H9 (cell line): ENCODE results near the gene ARAF. TPM values are rescaled to one million over a fixed set of nuclear protein-coding genes. Genes with fewer than 3 reads are reported as not detected.

ENCODE experiments used
- DNase-seq: peaks from one replicate; pipeline ENCODE4 v3.0.0-alpha.2; 2017
- H2AFZ ChIP-seq: one replicate; pipeline ENCODE4 v1.6.1; 2013; ENCODE audit warnings: mild to moderate bottlenecking, low read length, control low read depth, moderate library complexity
- H2AK5ac ChIP-seq: 2 replicates; pipeline ENCODE4 v1.6.1; 2013; ENCODE audit warnings: low read length, control low read depth, mixed read lengths; ENCODE audit not compliant: insufficient read length
- H2BK120ac ChIP-seq: one replicate; pipeline ENCODE4 v1.6.1; 2013; ENCODE audit warnings: low read depth, mild to moderate bottlenecking, low read length, control low read depth, inconsistent platforms; ENCODE audit not compliant: poor library complexity, severe bottlenecking
- H2BK12ac ChIP-seq: 2 replicates; pipeline ENCODE4 v1.6.1; 2013; ENCODE audit warnings: low read length, control low read depth, mixed read lengths, low read depth; ENCODE audit not compliant: insufficient read length
- H2BK15ac ChIP-seq: 2 replicates; pipeline ENCODE4 v1.6.1; 2013; ENCODE audit warnings: low read depth, low read length, control low read depth
- H2BK20ac ChIP-seq: one replicate; pipeline ENCODE4 v1.6.1; 2013; ENCODE audit warnings: low read depth, mild to moderate bottlenecking, low read length, control low read depth, inconsistent platforms; ENCODE audit not compliant: poor library complexity, severe bottlenecking
- H2BK5ac ChIP-seq: 2 replicates; pipeline ENCODE4 v1.6.1; 2013; ENCODE audit warnings: low read length, control low read depth, mixed read lengths; ENCODE audit not compliant: insufficient read length
- H3K14ac ChIP-seq: 2 replicates; pipeline ENCODE4 v1.6.1; 2013; ENCODE audit warnings: low read length, control low read depth; ENCODE audit not compliant: insufficient read depth
- H3K18ac ChIP-seq: 2 replicates; pipeline ENCODE4 v1.6.1; 2013; ENCODE audit warnings: low read depth, mild to moderate bottlenecking, mixed read lengths, low read length, control low read depth; ENCODE audit not compliant: insufficient read length
- H3K23ac ChIP-seq: 2 replicates; pipeline ENCODE4 v1.6.1; 2013; ENCODE audit warnings: low read length, control low read depth, mixed read lengths, low read depth; ENCODE audit not compliant: insufficient read length
- H3K23me2 ChIP-seq: 2 replicates; pipeline ENCODE4 v1.6.1; 2013; ENCODE audit warnings: low read depth, mild to moderate bottlenecking, mixed read lengths, low read length, control low read depth; ENCODE audit not compliant: insufficient read length, poor library complexity, severe bottlenecking
- H3K27ac ChIP-seq: 2 replicates; pipeline ENCODE4 v1.5.1; 2013; ENCODE audit warnings: low read length, control low read depth, mixed read lengths, low read depth; ENCODE audit not compliant: insufficient read length
- H3K27me3 ChIP-seq: 2 replicates; pipeline ENCODE4 v1.6.1; 2013; ENCODE audit warnings: low read length, control low read depth, inconsistent platforms; ENCODE audit not compliant: insufficient read depth
- H3K4ac ChIP-seq: 2 replicates; pipeline ENCODE4 v1.6.1; 2013; ENCODE audit warnings: low read depth, mild to moderate bottlenecking, control low read depth, inconsistent platforms, low read length, moderate library complexity
- H3K4me1 ChIP-seq: 2 replicates; pipeline ENCODE4 v1.6.1; 2013; ENCODE audit warnings: low read length, control low read depth, inconsistent platforms; ENCODE audit not compliant: insufficient read depth
- H3K4me2 ChIP-seq: 2 replicates; pipeline ENCODE4 v1.6.1; 2013; ENCODE audit warnings: low read length, control low read depth, mixed read lengths; ENCODE audit not compliant: insufficient read length, insufficient read depth
- H3K56ac ChIP-seq: 2 replicates; pipeline ENCODE4 v1.6.1; 2013; ENCODE audit warnings: low read depth, mild to moderate bottlenecking, mixed read lengths, low read length, control low read depth; ENCODE audit not compliant: insufficient read length
- H3K79me1 ChIP-seq: 2 replicates; pipeline ENCODE4 v1.6.1; 2013; ENCODE audit warnings: low read depth, mild to moderate bottlenecking, moderate library complexity, low read length, control low read depth, inconsistent platforms; ENCODE audit not compliant: insufficient read depth, poor library complexity, severe bottlenecking
- H3K79me2 ChIP-seq: 2 replicates; pipeline ENCODE4 v1.6.1; 2013; ENCODE audit warnings: low read length, control low read depth, inconsistent platforms; ENCODE audit not compliant: insufficient read depth
- H3K9ac ChIP-seq: 2 replicates; pipeline ENCODE4 v1.6.1; 2013; ENCODE audit warnings: low read length, control low read depth, mixed read lengths; ENCODE audit not compliant: insufficient read length; ENCODE audit errors: extremely low read depth
- H3K9me3 ChIP-seq: one replicate; pipeline ENCODE4 v1.6.1; 2013; ENCODE audit warnings: low read depth, low read length, inconsistent platforms; ENCODE audit not compliant: control insufficient read depth
- H3T11ph ChIP-seq: one replicate; pipeline ENCODE4 v1.6.1; 2013; ENCODE audit warnings: mild to moderate bottlenecking, low read length, control low read depth, inconsistent platforms
- H4K20me1 ChIP-seq: one replicate; pipeline ENCODE4 v1.6.1; 2013; ENCODE audit not compliant: control insufficient read depth, insufficient read length, insufficient read depth
- H4K5ac ChIP-seq: 2 replicates; pipeline ENCODE4 v1.6.1; 2013; ENCODE audit warnings: low read depth, mild to moderate bottlenecking, mixed read lengths, low read length, control low read depth; ENCODE audit not compliant: insufficient read length
- H4K8ac ChIP-seq: replicated peaks from 2 replicates; pipeline ENCODE4 v1.6.1; 2013; ENCODE audit warnings: low read length, control low read depth, mixed read lengths, low read depth; ENCODE audit not compliant: insufficient read length
- H4K91ac ChIP-seq: 2 replicates; pipeline ENCODE4 v1.6.1; 2013; ENCODE audit warnings: low read depth, mild to moderate bottlenecking, moderate library complexity, mixed read lengths, low read length, control low read depth; ENCODE audit not compliant: insufficient read length
- H3K27ac Mint-ChIP-seq, 3 experiments: 2 replicates in 2 of 3; 3 replicates in 1 of 3; pipeline ENCODE4 v1.8.0; 2020 to 2021; ENCODE audit warnings: mixed read lengths in 3 of 3, mild to moderate bottlenecking in 1 of 3, moderate library complexity in 1 of 3
- H3K27me3 Mint-ChIP-seq: 2 replicates; pipeline ENCODE4 v1.8.0; 2021; ENCODE audit warnings: low read depth, mild to moderate bottlenecking, moderate library complexity, mixed read lengths
- H3K36me3 Mint-ChIP-seq, 3 experiments: 2 replicates in 2 of 3; 3 replicates in 1 of 3; pipeline ENCODE4 v1.8.0; 2020 to 2021; ENCODE audit warnings: low read depth in 3 of 3, mixed read lengths in 3 of 3; ENCODE audit not compliant: insufficient read depth in 1 of 3
- H3K4me1 Mint-ChIP-seq, 2 experiments: 2 replicates each; pipeline ENCODE4 v1.8.0; 2020; ENCODE audit warnings: mixed read lengths in 2 of 2
- H3K4me3 Mint-ChIP-seq, 2 experiments: 2 replicates in 1 of 2; 3 replicates in 1 of 2; pipeline ENCODE4 v1.8.0; 2020 to 2021; ENCODE audit warnings: mild to moderate bottlenecking in 2 of 2, mixed read lengths in 2 of 2, moderate library complexity in 1 of 2
- H3K9me3 Mint-ChIP-seq, 2 experiments: 2 replicates in 1 of 2; 3 replicates in 1 of 2; pipeline ENCODE4 v1.8.0; 2020; ENCODE audit warnings: mild to moderate bottlenecking in 2 of 2, mixed read lengths in 2 of 2, moderate library complexity in 1 of 2
- WGBS: extraction: QIAGEN DNeasy Blood & Tissue Kit; methylation state at CpG from one replicate; pipeline ENCODE4 v1.1.7; 2013; ENCODE audit warnings: missing lambda C conversion rate, low lambda C conversion rate, mixed read lengths; ENCODE audit not compliant: insufficient read length; ENCODE audit errors: extremely low coverage; 5-methylcytosine and 5-hydroxymethylcytosine counted together
- total RNA-seq: library from RNA; stranded (reverse); gene quantifications from 2 replicates; pipeline ENCODE4 v1.2.1, GENCODE V29; 2021
- TF ChIP-seq, protein P1 (sequence below): fragments of 200-600 bp; sonication (generic); conservative IDR thresholded peaks from 3 replicates; pipeline ENCODE4 v1.8.0; 2021; ENCODE audit warnings: antibody characterized with exemption, mild to moderate bottlenecking

ARAF gene
- total RNA-seq, 1 experiment from 2014 or later = 48.1 TPM

DNA sequence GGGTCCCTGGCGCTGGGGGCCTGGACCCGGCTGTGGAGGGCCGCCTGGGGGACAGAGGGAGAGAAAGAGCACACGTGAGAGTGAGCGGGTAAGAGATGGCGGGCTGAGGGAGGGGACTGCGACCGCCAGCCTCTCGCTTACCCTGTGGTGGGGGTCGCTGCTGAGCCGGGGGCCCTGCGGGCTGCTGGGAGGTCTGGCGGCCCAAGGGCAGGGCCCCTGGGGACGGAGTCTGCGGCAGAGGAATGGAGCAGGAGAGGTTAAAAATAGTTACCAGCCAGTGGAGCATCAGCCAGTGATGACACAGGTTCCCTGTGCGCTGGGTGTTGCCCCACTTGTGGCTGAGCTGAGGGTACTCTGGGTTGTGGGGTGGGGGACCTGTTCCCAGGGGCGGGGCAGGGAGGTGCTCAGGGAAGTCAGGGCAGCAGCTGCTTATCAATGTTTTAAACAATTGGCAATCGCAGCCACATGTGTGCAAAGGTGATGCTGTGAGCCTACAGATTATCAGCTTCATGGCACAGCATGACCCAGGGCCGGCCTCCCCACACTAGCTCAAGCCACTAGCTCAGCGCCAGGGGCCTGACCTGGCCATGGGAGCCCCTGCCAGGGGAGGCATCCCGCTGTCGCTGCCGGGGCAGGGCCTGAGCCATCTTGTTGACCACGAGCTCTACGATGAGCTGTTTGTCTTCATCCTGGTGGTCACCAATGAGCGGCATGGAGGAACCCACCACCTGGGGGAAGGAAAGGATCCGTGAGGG lies 13.7 kb downstream of the ARAF start:
- no peaks in the 10 kb centered on the region for H3K23me2 ChIP-seq
- peak overlapping the region; percentile 80 for H3K14ac ChIP-seq
- Mint-ChIP-seq H3K9me3 (peaks cover 81 to 89% of the 10 kb centered on the region in 2 experiments), H3K4me3 (peak overlapping the region in 1 of 2 experiments; percentile 48; a peak in 3 of 5 replicates), H3K27me3 (peaks cover 3% of the 10 kb centered on the region; the same call in 1 of the 2 replicates), H3K4me1 (peaks cover 13 to 35% of the 10 kb centered on the region in 2 experiments), H3K36me3 (peaks cover 30 to 38% (median 32%) of the 10 kb centered on the region in 3 experiments), H3K27ac (no peak overlapping the region; a peak in 1 of 7 replicates)
- no peak overlapping the region for H3K4ac ChIP-seq
- WGBS = no CpG with 5 or more reads among the region's 27 CpGs
- H3K9ac ChIP-seq = no peak overlapping the region
- H2BK12ac ChIP-seq = no peak overlapping the region
- H4K8ac ChIP-seq = no peak overlapping the region
- no peak overlapping the region for H2BK20ac ChIP-seq
- no peak for DNase-seq
- no peak overlapping the region for H2BK120ac ChIP-seq
- H3K79me1 ChIP-seq = no peaks in the 10 kb centered on the region
- TF ChIP-seq, protein P1, sequence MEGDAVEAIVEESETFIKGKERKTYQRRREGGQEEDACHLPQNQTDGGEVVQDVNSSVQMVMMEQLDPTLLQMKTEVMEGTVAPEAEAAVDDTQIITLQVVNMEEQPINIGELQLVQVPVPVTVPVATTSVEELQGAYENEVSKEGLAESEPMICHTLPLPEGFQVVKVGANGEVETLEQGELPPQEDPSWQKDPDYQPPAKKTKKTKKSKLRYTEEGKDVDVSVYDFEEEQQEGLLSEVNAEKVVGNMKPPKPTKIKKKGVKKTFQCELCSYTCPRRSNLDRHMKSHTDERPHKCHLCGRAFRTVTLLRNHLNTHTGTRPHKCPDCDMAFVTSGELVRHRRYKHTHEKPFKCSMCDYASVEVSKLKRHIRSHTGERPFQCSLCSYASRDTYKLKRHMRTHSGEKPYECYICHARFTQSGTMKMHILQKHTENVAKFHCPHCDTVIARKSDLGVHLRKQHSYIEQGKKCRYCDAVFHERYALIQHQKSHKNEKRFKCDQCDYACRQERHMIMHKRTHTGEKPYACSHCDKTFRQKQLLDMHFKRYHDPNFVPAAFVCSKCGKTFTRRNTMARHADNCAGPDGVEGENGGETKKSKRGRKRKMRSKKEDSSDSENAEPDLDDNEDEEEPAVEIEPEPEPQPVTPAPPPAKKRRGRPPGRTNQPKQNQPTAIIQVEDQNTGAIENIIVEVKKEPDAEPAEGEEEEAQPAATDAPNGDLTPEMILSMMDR = no peak
- no peak overlapping the region for H3K56ac ChIP-seq
- no peaks in the 10 kb centered on the region for H4K20me1 ChIP-seq
- no peak overlapping the region for H4K5ac ChIP-seq
- H3K79me2 ChIP-seq = no peaks in the 10 kb centered on the region
- peaks cover 34% of the 10 kb centered on the region for H3K9me3 ChIP-seq
- H3K18ac ChIP-seq = peak overlapping the region; percentile 65
- H3K27ac ChIP-seq = no peak overlapping the region
- peak overlapping the region; percentile 11 for H3K4me2 ChIP-seq
- H3K27me3 ChIP-seq = no peaks in the 10 kb centered on the region
- no peak overlapping the region for H3T11ph ChIP-seq
- no peak overlapping the region for H2AK5ac ChIP-seq
- no peak overlapping the region for H2AFZ ChIP-seq
- H2BK5ac ChIP-seq = no peak overlapping the region
- no peak overlapping the region for H2BK15ac ChIP-seq
- peaks cover 3% of the 10 kb centered on the region; the same call in 1 of the 2 replicates for H3K4me1 ChIP-seq
- no peak overlapping the region for H3K23ac ChIP-seq
- no peak overlapping the region for H4K91ac ChIP-seq
